HepG2 (cell line): Measurements from ENCODE around the gene AP1G1. TPM values are rescaled to one million over a fixed set of nuclear protein-coding genes. Genes with fewer than 3 reads are reported as not detected.

Experiments
- ATF2 ChIP-seq: sonication (generic); formaldehyde crosslinking; IDR thresholded peaks from 2 replicates; pipeline ENCODE4 v1.4.0; 2020; ENCODE audit warnings: missing genetic modification reagents
- CHCHD3 ChIP-seq: sonication (generic); formaldehyde crosslinking; IDR thresholded peaks from 2 replicates; pipeline ENCODE4 v1.8.0; 2022; ENCODE audit warnings: mild to moderate bottlenecking, missing genetic modification reagents, moderate library complexity
- DDIT3 ChIP-seq: sonication (generic); formaldehyde crosslinking; IDR thresholded peaks from 2 replicates; pipeline ENCODE4 v1.4.0; 2020; ENCODE audit warnings: mild to moderate bottlenecking, missing genetic modification reagents
- KLF6 ChIP-seq: IDR thresholded peaks from 2 replicates; pipeline ENCODE4 v1.8.0; 2016; ENCODE audit warnings: missing biosample characterization, missing genetic modification reagents
- KMT2A ChIP-seq: sonication (generic); formaldehyde crosslinking; IDR thresholded peaks from 2 replicates; pipeline ENCODE4 v1.4.0; 2020; ENCODE audit warnings: missing genetic modification reagents
- MYNN ChIP-seq: sonication (generic); formaldehyde crosslinking; IDR thresholded peaks from 2 replicates; pipeline ENCODE4 v1.4.0; 2020; ENCODE audit warnings: mild to moderate bottlenecking, low read depth, missing genetic modification reagents
- PAF1 ChIP-seq: IDR thresholded peaks from 2 replicates; pipeline ENCODE4 v1.6.1; 2016; ENCODE audit warnings: missing genetic modification reagents, missing compliant biosample characterization
- PHF8 ChIP-seq: sonication (generic); formaldehyde crosslinking; IDR thresholded peaks from 2 replicates; pipeline ENCODE4 v1.5.0; 2020; ENCODE audit warnings: missing genetic modification reagents
- RARG ChIP-seq: sonication (generic); formaldehyde crosslinking; IDR thresholded peaks from 2 replicates; pipeline ENCODE4 v1.4.0; 2020; ENCODE audit warnings: low read depth, mild to moderate bottlenecking, missing genetic modification reagents
- SIX4 ChIP-seq: sonication (generic); formaldehyde crosslinking; IDR thresholded peaks from 2 replicates; pipeline ENCODE4 v1.4.0; 2020; ENCODE audit warnings: missing genetic modification reagents
- SNAPC5 ChIP-seq: sonication (generic); formaldehyde crosslinking; IDR thresholded peaks from 2 replicates; pipeline ENCODE4 v1.8.1; 2023; ENCODE audit warnings: mild to moderate bottlenecking, missing genetic modification reagents, borderline replicate concordance
- XBP1 ChIP-seq: sonication (generic); formaldehyde crosslinking; IDR thresholded peaks from 2 replicates; pipeline ENCODE4 v1.5.0; 2020; ENCODE audit warnings: missing genetic modification reagents
- ZBTB8A ChIP-seq: sonication (generic); formaldehyde crosslinking; IDR thresholded peaks from 2 replicates; pipeline ENCODE4 v1.4.0; 2020; ENCODE audit warnings: mild to moderate bottlenecking, low read depth, missing genetic modification reagents, borderline replicate concordance
- ZC3H4 ChIP-seq: sonication (generic); formaldehyde crosslinking; IDR thresholded peaks from 2 replicates; pipeline ENCODE4 v1.4.0; 2020; ENCODE audit warnings: missing genetic modification reagents, borderline replicate concordance
- ZFX ChIP-seq: sonication (generic); formaldehyde crosslinking; IDR thresholded peaks from 2 replicates; pipeline ENCODE4 v1.4.0; 2020; ENCODE audit warnings: mild to moderate bottlenecking, low read depth, missing genetic modification reagents, moderate library complexity
- ZNF264 ChIP-seq: sonication (generic); formaldehyde crosslinking; IDR thresholded peaks from 2 replicates; pipeline ENCODE4 v1.4.0; 2020; ENCODE audit warnings: missing genetic modification reagents
- ZNF816 ChIP-seq: sonication (generic); formaldehyde crosslinking; IDR thresholded peaks from 2 replicates; pipeline ENCODE4 v1.8.0; 2022; ENCODE audit warnings: missing genetic modification reagents, mild to moderate bottlenecking, borderline replicate concordance
- ZSCAN12 ChIP-seq: sonication (generic); formaldehyde crosslinking; IDR thresholded peaks from 2 replicates; pipeline ENCODE4 v1.9.0; 2021; ENCODE audit warnings: mild to moderate bottlenecking, missing genetic modification reagents
- polyA plus RNA-seq, 8 experiments: library from polyadenylated mRNA; depleted of rRNA in 3 of 8; stranded (reverse) in 7 of 8; unstranded in 1 of 8; fragments of >200 nt; fragmentation: Illumina TruSeq in 4 of 8; extraction: Trizol in 4 of 8; gene quantifications; 2 replicates each; pipeline versions ENCODE4 v1.2.1 to v1.2.3, GENCODE V29; 2011 to 2016; ENCODE audit warnings: low read depth in 4 of 8, missing spikeins in 1 of 8, mixed read lengths in 1 of 8; ENCODE audit not compliant: insufficient read depth in 1 of 8
- total RNA-seq, 5 experiments: library from RNA; depleted of rRNA; stranded (reverse); fragments of >200 nt; fragmentation: Illumina TruSeq; extraction: Trizol; gene quantifications; 2 replicates each; pipeline ENCODE4 v1.2.3, GENCODE V29; 2016; ENCODE audit warnings: low read depth in 1 of 5
- TF ChIP-seq, protein P1 (sequence below): sonication (generic); formaldehyde crosslinking; conservative IDR thresholded peaks from 2 replicates; pipeline ENCODE4 v1.8.0; 2022; ENCODE audit warnings: low read depth, missing genetic modification reagents
- TF ChIP-seq, protein P2 (sequence below): sonication (generic); formaldehyde crosslinking; IDR thresholded peaks from 2 replicates; pipeline ENCODE4 v1.5.0; 2020; ENCODE audit warnings: missing genetic modification reagents, mild to moderate bottlenecking, borderline replicate concordance
- TF ChIP-seq, protein P3 (sequence below): IDR thresholded peaks from 2 replicates; pipeline ENCODE4 v1.6.1; 2016; ENCODE audit warnings: mild to moderate bottlenecking
- TF ChIP-seq, protein P4 (sequence below): sonication (generic); formaldehyde crosslinking; IDR thresholded peaks from 2 replicates; pipeline ENCODE4 v1.4.0; 2020; ENCODE audit warnings: missing genetic modification reagents

Gene AP1G1
- total and polyA plus RNA-seq, 2 of the 13 experiments (the other 11 are each of a cell fraction or from before 2014, with no cell fraction given) = 62.2 to 66.2 TPM

- TF ChIP-seq, protein P1, sequence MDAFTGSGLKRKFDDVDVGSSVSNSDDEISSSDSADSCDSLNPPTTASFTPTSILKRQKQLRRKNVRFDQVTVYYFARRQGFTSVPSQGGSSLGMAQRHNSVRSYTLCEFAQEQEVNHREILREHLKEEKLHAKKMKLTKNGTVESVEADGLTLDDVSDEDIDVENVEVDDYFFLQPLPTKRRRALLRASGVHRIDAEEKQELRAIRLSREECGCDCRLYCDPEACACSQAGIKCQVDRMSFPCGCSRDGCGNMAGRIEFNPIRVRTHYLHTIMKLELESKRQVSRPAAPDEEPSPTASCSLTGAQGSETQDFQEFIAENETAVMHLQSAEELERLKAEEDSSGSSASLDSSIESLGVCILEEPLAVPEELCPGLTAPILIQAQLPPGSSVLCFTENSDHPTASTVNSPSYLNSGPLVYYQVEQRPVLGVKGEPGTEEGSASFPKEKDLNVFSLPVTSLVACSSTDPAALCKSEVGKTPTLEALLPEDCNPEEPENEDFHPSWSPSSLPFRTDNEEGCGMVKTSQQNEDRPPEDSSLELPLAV (CRISPR knock-in tag) = no peak
- TF ChIP-seq ZSCAN12 (CRISPR knock-in tag) (no peak), ZFX (CRISPR knock-in tag) (peak; percentile 47), ZBTB8A (no peak), ATF2 (CRISPR knock-in tag) (no peak), RARG (CRISPR knock-in tag) (no peak), PHF8 (CRISPR knock-in tag) (peak; percentile 45; the same call in 1 of the 2 replicates), ZC3H4 (CRISPR knock-in tag) (no peak), SIX4 (CRISPR knock-in tag) (no peak), ZNF816 (peak; percentile 58; the same call in 1 of the 2 replicates), KLF6 (peak; percentile 36; the same call in 1 of the 2 replicates), SNAPC5 (CRISPR knock-in tag) (no peak), DDIT3 (no peak), PAF1 (CRISPR knock-in tag) (no peak), MYNN (no peak), CHCHD3 (CRISPR knock-in tag) (no peak), XBP1 (CRISPR knock-in tag) (no peak), ZNF264 (no peak), KMT2A (CRISPR knock-in tag) (0 out of 2 replicates have a peak, but pooled peaks have one; percentile 29)
- TF ChIP-seq, protein P2, sequence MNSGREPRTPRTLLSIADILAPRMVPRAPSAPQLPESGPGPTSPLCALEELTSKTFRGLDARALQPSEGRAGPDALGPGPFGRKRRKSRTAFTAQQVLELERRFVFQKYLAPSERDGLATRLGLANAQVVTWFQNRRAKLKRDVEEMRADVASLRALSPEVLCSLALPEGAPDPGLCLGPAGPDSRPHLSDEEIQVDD (CRISPR knock-in tag) = no peak
- TF ChIP-seq, protein P3, sequence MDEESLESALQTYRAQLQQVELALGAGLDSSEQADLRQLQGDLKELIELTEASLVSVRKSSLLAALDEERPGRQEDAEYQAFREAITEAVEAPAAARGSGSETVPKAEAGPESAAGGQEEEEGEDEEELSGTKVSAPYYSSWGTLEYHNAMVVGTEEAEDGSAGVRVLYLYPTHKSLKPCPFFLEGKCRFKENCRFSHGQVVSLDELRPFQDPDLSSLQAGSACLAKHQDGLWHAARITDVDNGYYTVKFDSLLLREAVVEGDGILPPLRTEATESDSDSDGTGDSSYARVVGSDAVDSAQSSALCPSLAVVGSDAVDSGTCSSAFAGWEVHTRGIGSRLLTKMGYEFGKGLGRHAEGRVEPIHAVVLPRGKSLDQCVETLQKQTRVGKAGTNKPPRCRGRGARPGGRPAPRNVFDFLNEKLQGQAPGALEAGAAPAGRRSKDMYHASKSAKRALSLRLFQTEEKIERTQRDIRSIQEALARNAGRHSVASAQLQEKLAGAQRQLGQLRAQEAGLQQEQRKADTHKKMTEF (CRISPR knock-in tag) = peak; percentile 50; the same call in 1 of the 2 replicates
- TF ChIP-seq, protein P4, sequence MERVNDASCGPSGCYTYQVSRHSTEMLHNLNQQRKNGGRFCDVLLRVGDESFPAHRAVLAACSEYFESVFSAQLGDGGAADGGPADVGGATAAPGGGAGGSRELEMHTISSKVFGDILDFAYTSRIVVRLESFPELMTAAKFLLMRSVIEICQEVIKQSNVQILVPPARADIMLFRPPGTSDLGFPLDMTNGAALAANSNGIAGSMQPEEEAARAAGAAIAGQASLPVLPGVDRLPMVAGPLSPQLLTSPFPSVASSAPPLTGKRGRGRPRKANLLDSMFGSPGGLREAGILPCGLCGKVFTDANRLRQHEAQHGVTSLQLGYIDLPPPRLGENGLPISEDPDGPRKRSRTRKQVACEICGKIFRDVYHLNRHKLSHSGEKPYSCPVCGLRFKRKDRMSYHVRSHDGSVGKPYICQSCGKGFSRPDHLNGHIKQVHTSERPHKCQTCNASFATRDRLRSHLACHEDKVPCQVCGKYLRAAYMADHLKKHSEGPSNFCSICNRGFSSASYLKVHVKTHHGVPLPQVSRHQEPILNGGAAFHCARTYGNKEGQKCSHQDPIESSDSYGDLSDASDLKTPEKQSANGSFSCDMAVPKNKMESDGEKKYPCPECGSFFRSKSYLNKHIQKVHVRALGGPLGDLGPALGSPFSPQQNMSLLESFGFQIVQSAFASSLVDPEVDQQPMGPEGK (CRISPR knock-in tag) = peak; percentile 14; the same call in 1 of the 2 replicates
Observed at GRCh38 chr16:71723537-71724319, 84.9 kb downstream of the AP1G1 start (continued).
